Liver (tissue), 9 donors: ENCODE measurements around the gene FRMD7. TPM values are rescaled to one million over a fixed set of nuclear protein-coding genes. Genes with fewer than 3 reads are reported as not detected.
A peak's percentile ranks its signal among the peaks of the same experiment; 100 is the strongest.

Source experiments
- DNase-seq: peaks from one replicate; pipeline ENCODE4 v3.0.0-alpha.2; 2017; ENCODE audit warnings: low spot score
- H3K27ac ChIP-seq, 2 donors: one replicate each; pipeline ENCODE4 v1.7.0; 2013; ENCODE audit warnings: inconsistent platforms in 2 of 2, low read length in 2 of 2, control low read depth in 1 of 2, low read depth in 1 of 2, mild to moderate bottlenecking in 1 of 2
- H3K27me3 ChIP-seq, 4 donors: one replicate each; pipeline versions ENCODE4 v1.6.1 to v1.7.0; 2013; ENCODE audit warnings: low read length in 3 of 4, inconsistent platforms in 1 of 4, mild to moderate bottlenecking in 1 of 4, moderate library complexity in 1 of 4; ENCODE audit not compliant: control insufficient read depth in 4 of 4, insufficient read depth in 4 of 4
- H3K36me3 ChIP-seq, 4 donors: one replicate each; pipeline versions ENCODE4 v1.6.1 to v1.7.0; 2013; ENCODE audit warnings: low read length in 3 of 4, mild to moderate bottlenecking in 3 of 4, low read depth in 1 of 4, moderate library complexity in 1 of 4; ENCODE audit not compliant: control insufficient read depth in 4 of 4, insufficient read depth in 3 of 4
- H3K4me1 ChIP-seq, 4 donors: one replicate each; pipeline versions ENCODE4 v1.6.1 to v1.7.0; 2013; ENCODE audit warnings: low read length in 3 of 4, mild to moderate bottlenecking in 3 of 4, moderate library complexity in 1 of 4; ENCODE audit not compliant: control insufficient read depth in 4 of 4, insufficient read depth in 4 of 4
- H3K4me3 ChIP-seq, 3 donors: one replicate each; pipeline versions ENCODE4 v1.6.1 to v1.7.0; 2013; ENCODE audit warnings: low read length in 3 of 3, control low read depth in 1 of 3, low read depth in 1 of 3, mild to moderate bottlenecking in 1 of 3
- H3K9ac ChIP-seq, 2 donors: one replicate each; pipeline ENCODE4 v1.7.0; 2013; ENCODE audit warnings: low read length in 2 of 2, mild to moderate bottlenecking in 2 of 2, moderate library complexity in 2 of 2, control low read depth in 1 of 2, low read depth in 1 of 2
- H3K9me3 ChIP-seq, 4 donors: one replicate each; pipeline versions ENCODE4 v1.6.1 to v1.7.0; 2013; ENCODE audit warnings: low read length in 3 of 4; ENCODE audit not compliant: control insufficient read depth in 4 of 4
- EGR1 ChIP-seq, 2 donors: IDR thresholded peaks; 2 replicates each; pipeline ENCODE4 v1.6.1; 2016 to 2018; ENCODE audit warnings: antibody characterized with exemption in 2 of 2, low read depth in 2 of 2
- FOXA1 ChIP-seq: IDR thresholded peaks from 2 replicates; pipeline ENCODE4 v1.6.1; 2016; ENCODE audit warnings: antibody characterized with exemption
- FOXA2 ChIP-seq: IDR thresholded peaks from 2 replicates; pipeline ENCODE4 v1.6.1; 2016; ENCODE audit warnings: antibody characterized with exemption
- HNF4G ChIP-seq: IDR thresholded peaks from 2 replicates; pipeline ENCODE4 v1.6.1; 2016; ENCODE audit warnings: antibody characterized with exemption
- JUND ChIP-seq, 2 donors: IDR thresholded peaks; 2 replicates each; pipeline ENCODE4 v1.6.1; 2016; ENCODE audit warnings: antibody characterized with exemption in 2 of 2
- NR2F2 ChIP-seq: IDR thresholded peaks from 2 replicates; pipeline ENCODE4 v1.6.1; 2016; ENCODE audit warnings: antibody characterized with exemption
- RAD21 ChIP-seq, 2 donors: IDR thresholded peaks; 2 replicates each; pipeline ENCODE4 v1.6.1; 2016; ENCODE audit warnings: antibody characterized with exemption in 2 of 2, mild to moderate bottlenecking in 2 of 2
- RXRA ChIP-seq, 2 donors: IDR thresholded peaks; 2 replicates each; pipeline ENCODE4 v1.6.1; 2017 to 2018; ENCODE audit warnings: antibody characterized with exemption in 2 of 2, mild to moderate bottlenecking in 1 of 2
- SP1 ChIP-seq: IDR thresholded peaks from 2 replicates; pipeline ENCODE4 v1.6.1; 2018; ENCODE audit warnings: antibody characterized with exemption, mild to moderate bottlenecking
- YY1 ChIP-seq: IDR thresholded peaks from 2 replicates; pipeline ENCODE4 v1.6.1; 2016; ENCODE audit warnings: antibody characterized with exemption, mild to moderate bottlenecking
- WGBS: extraction: QIAGEN DNeasy Blood & Tissue Kit; methylation state at CpG from one replicate; pipeline ENCODE4 v1.1.7; 2013; 5-methylcytosine and 5-hydroxymethylcytosine counted together
- polyA plus RNA-seq, 2 donors: library from polyadenylated mRNA; stranded (reverse) in 1 of 2; unstranded in 1 of 2; fragments of 200-250 nt in 1 of 2; fragments of >200 nt in 1 of 2; fragmentation: Nextera tagmentation in 1 of 2; extraction: Ambion mirVana in 1 of 2; gene quantifications; one replicate each; pipeline versions ENCODE4 v1.2.1 to v1.2.3, GENCODE V29; 2013 to 2015
- total RNA-seq, 2 donors: library from RNA; depleted of rRNA; stranded (reverse); fragments of >200 nt; gene quantifications; one replicate each; pipeline ENCODE4 v1.2.3, GENCODE V29; 2014
- TF ChIP-seq, protein P1 (sequence below): IDR thresholded peaks from 2 replicates; pipeline ENCODE4 v1.6.1; 2016; ENCODE audit warnings: antibody characterized with exemption
- TF ChIP-seq, protein P2 (sequence below): fragments of 150-350 bp; IDR thresholded peaks from 2 replicates; pipeline ENCODE4 v1.5.1; 2017; ENCODE audit warnings: improper control_type of control experiment, low read depth, low read length; ENCODE audit not compliant: missing input control
- TF ChIP-seq, protein P3 (sequence below): IDR thresholded peaks from 2 replicates; pipeline ENCODE4 v1.6.1; 2016; ENCODE audit warnings: antibody characterized with exemption
- donor health status: healthy.
- donor health status: healthy.
- donor health status: healthy.
- donor health status: healthy.
- donor health status: healthy.

FRMD7 gene
- total and polyA plus RNA-seq, 4 donors = 0.03 to 0.14 (median 0.08) TPM; not detected in 1

- TF ChIP-seq HNF4G (no peak), FOXA1 (no peak), EGR1 (IDR thresholded peaks at IDR 0.05; ENCODE audit: low read depth in 2 of 2) (no peak), SP1 (no peak), JUND (IDR thresholded peaks at IDR 0.05) (no peak), FOXA2 (no peak), NR2F2 (no peak)
- TF ChIP-seq, protein P1, sequence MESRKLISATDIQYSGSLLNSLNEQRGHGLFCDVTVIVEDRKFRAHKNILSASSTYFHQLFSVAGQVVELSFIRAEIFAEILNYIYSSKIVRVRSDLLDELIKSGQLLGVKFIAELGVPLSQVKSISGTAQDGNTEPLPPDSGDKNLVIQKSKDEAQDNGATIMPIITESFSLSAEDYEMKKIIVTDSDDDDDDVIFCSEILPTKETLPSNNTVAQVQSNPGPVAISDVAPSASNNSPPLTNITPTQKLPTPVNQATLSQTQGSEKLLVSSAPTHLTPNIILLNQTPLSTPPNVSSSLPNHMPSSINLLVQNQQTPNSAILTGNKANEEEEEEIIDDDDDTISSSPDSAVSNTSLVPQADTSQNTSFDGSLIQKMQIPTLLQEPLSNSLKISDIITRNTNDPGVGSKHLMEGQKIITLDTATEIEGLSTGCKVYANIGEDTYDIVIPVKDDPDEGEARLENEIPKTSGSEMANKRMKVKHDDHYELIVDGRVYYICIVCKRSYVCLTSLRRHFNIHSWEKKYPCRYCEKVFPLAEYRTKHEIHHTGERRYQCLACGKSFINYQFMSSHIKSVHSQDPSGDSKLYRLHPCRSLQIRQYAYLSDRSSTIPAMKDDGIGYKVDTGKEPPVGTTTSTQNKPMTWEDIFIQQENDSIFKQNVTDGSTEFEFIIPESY = no peak
- Histone ChIP-seq H3K4me1 (peaks cover 0 to 13% (median 4%) of the 10 kb centered on the region in 4 donors), H3K27me3 (peaks cover 0 to 3% (median 0%) of the 10 kb centered on the region in 4 donors), H3K9me3 (no peaks in the 10 kb centered on the region), H3K27ac (no peak overlapping the region), H3K36me3 (no peaks in the 10 kb centered on the region), H3K4me3 (no peak overlapping the region), H3K9ac (no peak overlapping the region)
- DNase-seq = no peak
- 81% methylated on average over 4 of the region's 4 CpGs for WGBS
Observed at GRCh38 chrX:132093239-132093860, 34.5 kb downstream of the FRMD7 start.

DNA sequence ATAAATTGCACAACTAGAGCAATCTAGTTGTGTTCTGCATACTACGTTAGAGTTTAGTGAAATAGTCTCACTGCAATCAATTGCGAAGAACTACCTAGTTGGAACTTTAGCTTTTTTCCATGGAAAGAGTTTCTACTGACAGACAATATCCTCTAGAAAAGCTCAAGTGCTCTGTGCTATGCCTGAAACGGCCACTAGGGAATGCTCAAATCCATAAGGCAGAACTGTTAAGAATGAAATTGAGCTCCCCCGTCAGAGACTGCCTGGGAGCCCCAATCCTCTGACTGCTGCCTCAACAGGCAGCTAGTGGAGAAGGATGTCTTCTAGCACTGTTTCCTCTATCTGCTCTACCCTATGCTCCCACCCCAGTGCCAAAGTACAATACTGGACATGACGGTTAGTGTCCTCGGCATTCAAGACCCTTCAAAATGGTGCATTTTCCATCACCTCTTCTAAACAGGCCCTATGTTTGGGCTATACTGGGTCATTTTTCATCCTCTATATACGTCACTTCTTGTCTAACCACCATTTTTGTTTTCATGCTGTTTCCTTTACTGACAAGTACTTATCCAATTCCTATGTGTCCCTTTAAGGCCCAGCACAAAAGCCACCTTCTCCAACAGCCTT lies 35.3 kb downstream of the FRMD7 start:
- no peak for TF ChIP-seq EGR1 (IDR thresholded peaks at IDR 0.05; ENCODE audit: low read depth in 2 of 2)
- TF ChIP-seq, protein P2, sequence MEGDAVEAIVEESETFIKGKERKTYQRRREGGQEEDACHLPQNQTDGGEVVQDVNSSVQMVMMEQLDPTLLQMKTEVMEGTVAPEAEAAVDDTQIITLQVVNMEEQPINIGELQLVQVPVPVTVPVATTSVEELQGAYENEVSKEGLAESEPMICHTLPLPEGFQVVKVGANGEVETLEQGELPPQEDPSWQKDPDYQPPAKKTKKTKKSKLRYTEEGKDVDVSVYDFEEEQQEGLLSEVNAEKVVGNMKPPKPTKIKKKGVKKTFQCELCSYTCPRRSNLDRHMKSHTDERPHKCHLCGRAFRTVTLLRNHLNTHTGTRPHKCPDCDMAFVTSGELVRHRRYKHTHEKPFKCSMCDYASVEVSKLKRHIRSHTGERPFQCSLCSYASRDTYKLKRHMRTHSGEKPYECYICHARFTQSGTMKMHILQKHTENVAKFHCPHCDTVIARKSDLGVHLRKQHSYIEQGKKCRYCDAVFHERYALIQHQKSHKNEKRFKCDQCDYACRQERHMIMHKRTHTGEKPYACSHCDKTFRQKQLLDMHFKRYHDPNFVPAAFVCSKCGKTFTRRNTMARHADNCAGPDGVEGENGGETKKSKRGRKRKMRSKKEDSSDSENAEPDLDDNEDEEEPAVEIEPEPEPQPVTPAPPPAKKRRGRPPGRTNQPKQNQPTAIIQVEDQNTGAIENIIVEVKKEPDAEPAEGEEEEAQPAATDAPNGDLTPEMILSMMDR = peak; percentile 75
- peak; percentile 78 to 84 for TF ChIP-seq RAD21 (IDR thresholded peaks at IDR 0.05)
- no peak for TF ChIP-seq YY1
- H3K4me1 ChIP-seq = peaks cover 0 to 13% (median 4%) of the 10 kb centered on the region in 4 donors
- peak; percentile 59 for DNase-seq

GRCh38 chrX:132090403-132091159 lies 37.2 kb downstream of the FRMD7 start:
- no peak overlapping the region for H3K27ac ChIP-seq

More for the DNA sequence above, 35.3 kb downstream of the FRMD7 start:
- no peak overlapping the region for H3K9ac ChIP-seq
- H3K4me3 ChIP-seq = no peak overlapping the region
- peaks cover 0 to 3% (median 0%) of the 10 kb centered on the region in 4 donors for H3K27me3 ChIP-seq
- WGBS = 44% methylated on average over 7 of the region's 7 CpGs
- H3K9me3 ChIP-seq = no peaks in the 10 kb centered on the region
- H3K27ac ChIP-seq = no peak overlapping the region
- H3K36me3 ChIP-seq = no peaks in the 10 kb centered on the region

More at GRCh38 chrX:132090403-132091159, 37.2 kb downstream of the FRMD7 start:
- no peak overlapping the region for H3K4me3 ChIP-seq
- H3K27me3 ChIP-seq = peaks cover 0 to 3% (median 0%) of the 10 kb centered on the region in 4 donors
- H3K9me3 ChIP-seq = no peaks in the 10 kb centered on the region
- H3K9ac ChIP-seq = no peak overlapping the region
- WGBS = 75% methylated on average over 8 of the region's 8 CpGs
- TF ChIP-seq, protein P3, sequence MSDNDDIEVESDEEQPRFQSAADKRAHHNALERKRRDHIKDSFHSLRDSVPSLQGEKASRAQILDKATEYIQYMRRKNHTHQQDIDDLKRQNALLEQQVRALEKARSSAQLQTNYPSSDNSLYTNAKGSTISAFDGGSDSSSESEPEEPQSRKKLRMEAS = no peak
- no peak for TF ChIP-seq RXRA (IDR thresholded peaks at IDR 0.05)
- TF ChIP-seq, protein P2 = no peak
- TF ChIP-seq FOXA2 = no peak
- TF ChIP-seq HNF4G = no peak
- H3K4me1 ChIP-seq = peaks cover 0 to 13% (median 4%) of the 10 kb centered on the region in 4 donors
- DNase-seq = no peak
- H3K36me3 ChIP-seq = no peaks in the 10 kb centered on the region
